Activated effector memory CD4-positive, alpha-beta T cell treated with anti-CD3 and anti-CD28 coated beads, Interleukin-2, amount 50 U/mL, for 16 hours (primary cell): ENCODE measurements around the gene SLC25A43.
"Not testable (repeated sequence)": the region's sequence is repeated elsewhere in the genome, so short reads cannot be mapped to it uniquely, and the experiment has no call there.

ENCODE experiments used
- DNase-seq: peaks from one replicate; pipeline ENCODE4 v3.0.0-alpha.2; 2020

Gene SLC25A43

GRCh38 chrX:119468551-119469312 lies 69.6 kb downstream of the SLC25A43 start:
- peak; percentile 95 for DNase-seq

- DNase-seq: no peak
Measured at GRCh38 chrX:119469313-119469635, 70.1 kb downstream of the SLC25A43 start.

DNA sequence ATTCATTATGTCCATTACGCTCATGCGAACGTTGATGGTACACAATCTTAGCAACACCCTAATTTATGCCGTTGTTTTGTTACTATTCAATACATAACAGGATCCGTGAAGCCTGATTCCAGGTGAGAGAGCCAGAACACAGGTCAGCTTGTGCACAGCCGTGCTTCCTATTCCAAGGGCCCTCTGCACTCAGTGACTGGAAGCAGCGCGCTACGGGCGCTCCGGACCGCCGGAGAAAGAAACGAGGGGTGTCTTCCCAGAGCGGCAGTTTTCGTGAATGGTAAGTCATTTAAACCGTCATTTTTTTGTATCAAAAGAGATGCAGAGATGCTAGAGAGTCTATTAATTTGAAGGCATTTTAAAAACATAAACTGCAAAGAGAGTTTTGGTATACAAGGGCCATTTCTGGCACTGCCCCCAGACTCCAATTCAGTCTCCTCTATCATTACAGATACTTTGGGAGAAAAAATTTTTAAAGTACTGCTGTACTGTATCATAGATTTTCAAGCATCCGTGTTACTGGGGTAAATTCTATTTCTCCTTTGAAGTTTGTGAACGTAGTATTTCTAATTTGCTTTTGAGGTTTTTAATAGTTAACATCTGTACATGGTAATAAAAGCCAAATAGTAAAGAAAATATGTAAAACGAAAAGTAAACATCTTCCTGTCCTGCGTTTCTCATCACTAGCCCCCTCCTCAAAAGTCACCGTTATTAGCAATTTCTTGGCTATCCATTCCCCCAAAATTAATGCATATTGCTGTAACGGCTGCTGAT lies 75.7 kb downstream of the SLC25A43 start:
- DNase-seq: no peak

- DNase-seq: no peak
Measured at GRCh38 chrX:119475389-119476101, 76.4 kb downstream of the SLC25A43 start.

- no peak for DNase-seq
Measured at GRCh38 chrX:119477812-119478232, 78.7 kb downstream of the SLC25A43 start.

GRCh38 chrX:119478504-119478903 lies 79.4 kb downstream of the SLC25A43 start:
- no peak for DNase-seq

DNA sequence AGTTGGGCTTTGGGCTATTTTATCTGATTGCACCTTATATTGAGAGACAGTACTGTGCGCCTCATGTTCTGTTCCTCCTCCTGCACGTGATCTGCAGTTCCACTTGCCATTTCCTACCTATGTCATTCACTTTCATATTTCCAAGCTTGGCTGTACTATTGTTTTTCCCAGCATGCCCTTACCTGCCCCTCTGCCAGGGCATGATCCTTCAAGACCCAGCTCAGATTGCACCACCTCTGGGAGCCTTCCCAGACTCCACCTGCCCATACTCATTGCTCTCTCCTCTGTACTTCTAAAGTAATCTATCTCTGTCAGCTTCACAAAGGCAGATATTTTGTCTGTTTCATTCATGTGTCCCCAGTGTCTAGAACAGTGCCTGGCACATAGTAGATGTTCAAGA lies 80.7 kb downstream of the SLC25A43 start:
- no peak for DNase-seq

DNA sequence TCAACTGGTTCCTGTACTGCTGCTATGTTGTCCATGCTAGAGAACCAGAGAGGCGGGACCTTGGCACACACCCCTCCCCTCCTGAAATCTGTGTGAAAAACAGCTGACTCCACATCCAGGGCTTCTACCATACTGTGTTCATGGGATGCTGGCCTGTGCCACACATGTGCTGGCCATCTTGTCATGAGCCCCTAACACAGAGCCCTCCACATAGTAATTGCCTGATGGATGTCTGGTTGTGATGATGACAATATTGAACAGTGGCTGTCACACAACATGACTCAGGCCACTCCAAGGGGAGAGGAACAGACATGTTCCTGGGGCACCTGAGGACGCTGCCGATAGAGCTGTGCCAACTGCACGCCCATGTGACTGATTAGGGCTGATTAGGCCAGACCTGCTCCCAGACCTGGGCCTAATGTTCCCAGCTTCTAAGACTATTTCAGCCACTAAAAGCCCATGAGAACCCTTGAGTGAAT lies 82.2 kb downstream of the SLC25A43 start:
- DNase-seq: no peak

GRCh38 chrX:119482041-119482440 lies 82.9 kb downstream of the SLC25A43 start:
- DNase-seq: no peak

DNA sequence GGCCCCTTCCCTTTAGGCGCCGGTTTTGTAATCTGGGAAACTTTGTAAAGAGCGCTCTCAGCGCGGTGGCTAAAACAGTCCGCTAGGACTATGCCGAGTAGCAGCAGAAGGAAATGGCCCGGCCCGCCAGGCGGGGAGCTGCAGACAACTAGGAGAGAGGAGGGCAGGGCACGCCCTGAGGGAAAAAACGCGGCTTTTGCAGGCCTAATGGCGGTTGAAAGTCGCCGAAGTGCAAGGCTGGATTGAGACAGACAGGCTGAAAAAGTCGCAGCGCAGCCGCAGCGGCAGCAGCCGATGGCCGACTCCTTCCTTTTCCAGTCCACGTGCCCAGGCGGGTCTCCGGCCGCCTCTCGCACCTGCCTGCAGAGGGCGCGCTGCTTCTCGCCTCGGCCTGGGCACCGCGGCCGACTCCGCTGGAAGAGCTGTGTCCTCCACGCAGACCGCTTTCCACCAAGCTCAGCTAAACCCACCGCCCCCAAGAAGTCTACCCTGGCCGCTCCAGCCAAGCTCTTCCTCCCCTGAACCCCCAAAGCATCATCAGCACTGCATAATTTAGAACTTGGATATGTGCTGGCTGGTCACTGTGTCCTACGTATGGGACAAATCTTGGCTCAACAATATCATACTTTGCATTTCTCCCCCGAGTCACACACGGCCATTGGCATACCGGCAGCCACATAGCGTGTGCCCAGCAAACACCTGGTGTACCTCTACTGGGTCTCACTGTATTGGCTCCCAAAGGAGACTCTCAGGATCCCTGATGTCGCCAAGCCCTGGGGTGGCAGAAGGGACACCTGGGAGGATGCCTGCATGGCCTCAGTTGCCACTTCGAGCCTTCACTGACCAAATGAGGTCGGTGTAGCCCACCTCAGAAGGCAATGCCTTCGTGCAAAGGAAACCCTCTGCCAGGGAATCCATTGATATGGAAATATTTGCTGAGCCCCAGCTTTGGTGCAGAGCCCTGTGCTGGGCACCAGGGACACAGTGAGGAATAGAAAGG lies 83.6 kb downstream of the SLC25A43 start:
- DNase-seq: peak; percentile 88

DNA sequence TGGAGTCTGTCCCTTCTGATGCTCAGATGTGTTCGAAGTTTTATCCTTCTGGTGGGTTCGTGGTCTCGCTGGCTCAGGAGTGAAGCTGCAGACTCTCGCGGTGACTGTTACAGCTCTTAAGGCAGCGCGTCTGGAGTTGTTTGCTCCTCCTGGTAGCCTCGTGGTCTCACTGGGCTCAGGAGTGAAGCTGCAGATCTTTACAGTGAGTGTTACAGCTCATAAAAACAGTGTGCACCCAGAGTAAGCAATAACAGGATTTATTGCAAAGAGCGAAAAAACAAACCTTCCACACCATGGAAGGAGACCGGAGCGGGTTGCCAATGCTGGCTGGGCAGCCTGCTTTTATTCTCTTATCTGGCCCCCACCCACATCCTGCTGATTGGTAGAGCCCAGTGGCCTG lies 87.6 kb downstream of the SLC25A43 start:
- no peak for DNase-seq

DNA sequence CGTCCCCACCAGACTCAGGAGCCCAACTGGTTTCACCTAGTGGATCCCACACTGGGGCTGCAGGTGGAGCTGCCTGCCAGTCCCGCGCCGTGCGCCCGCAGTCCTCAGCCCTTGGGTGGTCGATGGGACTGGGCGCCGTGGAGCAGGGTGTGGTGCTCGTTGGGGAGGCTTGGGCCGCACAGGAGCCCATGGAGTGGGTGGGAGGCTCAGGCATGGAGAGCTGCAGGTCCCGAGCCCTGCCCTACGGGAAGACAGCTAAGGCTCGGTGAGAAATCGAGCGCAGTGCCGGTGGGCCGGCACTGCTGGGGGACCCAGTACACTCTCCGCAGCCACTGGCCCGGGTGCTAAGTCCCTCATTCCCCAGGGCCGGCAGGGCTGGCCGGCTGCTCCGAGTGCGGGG lies 88.6 kb downstream of the SLC25A43 start:
- DNase-seq: not testable (repeated sequence)

DNA sequence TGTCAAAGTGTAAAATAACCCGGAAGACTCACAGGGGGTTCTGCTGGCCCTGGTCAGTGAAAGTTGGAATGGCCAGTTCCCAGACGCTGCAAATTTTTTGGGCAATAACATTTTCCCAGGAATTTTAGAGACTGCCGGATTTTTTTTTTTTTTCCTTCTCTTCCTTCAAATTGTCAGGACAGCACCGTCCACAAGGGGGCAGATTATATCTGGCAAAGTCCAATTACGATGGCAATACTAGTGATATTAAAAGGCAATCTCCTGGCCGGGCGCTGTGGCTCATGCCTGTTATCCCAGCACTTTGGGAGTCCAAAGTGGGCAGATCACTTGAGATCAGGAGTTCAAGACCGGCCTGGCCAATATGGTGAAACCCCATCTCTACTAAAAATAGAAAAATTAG lies 89.6 kb downstream of the SLC25A43 start:
- peak; percentile 72 for DNase-seq

DNA sequence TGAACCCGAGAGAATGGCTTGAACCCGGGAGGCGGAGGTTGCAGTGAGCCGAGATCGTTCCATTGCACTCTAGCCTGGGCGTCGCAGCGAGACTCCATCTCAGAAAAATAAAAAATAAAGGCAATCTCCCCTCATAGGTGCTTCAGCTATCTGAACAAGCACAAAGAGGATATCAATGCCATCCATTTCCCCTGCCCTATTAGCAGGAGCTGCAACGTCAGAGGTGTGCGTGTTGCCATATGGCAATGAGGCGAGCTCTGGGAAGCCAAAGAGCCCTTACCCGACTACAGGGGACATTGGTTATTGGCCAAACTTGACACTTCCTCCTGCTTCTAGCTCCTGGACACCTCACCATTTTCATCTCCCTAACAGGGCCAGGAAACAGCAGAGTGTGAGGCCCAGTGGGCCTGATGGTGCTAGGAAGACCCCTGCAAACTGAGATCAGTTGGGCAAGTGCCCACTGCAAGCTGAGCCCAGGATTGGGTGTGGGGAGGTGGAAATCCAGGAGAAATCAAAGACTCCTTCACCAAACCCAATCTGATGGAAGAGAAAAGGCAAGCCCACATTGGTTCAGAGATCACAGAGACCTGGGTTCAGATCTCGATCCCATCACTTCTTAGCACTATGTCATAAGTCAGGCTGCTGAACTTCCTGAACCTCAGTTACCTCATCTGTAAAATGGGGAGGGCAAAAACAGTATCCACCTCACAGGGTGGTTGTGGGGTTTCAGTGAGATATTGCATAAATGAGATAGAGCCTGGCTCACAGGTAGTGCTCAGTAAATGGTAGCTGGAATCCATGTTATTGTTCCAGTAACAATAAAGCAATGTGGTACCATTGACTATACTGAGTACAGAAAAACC lies 90.3 kb downstream of the SLC25A43 start:
- DNase-seq: no peak

DNA sequence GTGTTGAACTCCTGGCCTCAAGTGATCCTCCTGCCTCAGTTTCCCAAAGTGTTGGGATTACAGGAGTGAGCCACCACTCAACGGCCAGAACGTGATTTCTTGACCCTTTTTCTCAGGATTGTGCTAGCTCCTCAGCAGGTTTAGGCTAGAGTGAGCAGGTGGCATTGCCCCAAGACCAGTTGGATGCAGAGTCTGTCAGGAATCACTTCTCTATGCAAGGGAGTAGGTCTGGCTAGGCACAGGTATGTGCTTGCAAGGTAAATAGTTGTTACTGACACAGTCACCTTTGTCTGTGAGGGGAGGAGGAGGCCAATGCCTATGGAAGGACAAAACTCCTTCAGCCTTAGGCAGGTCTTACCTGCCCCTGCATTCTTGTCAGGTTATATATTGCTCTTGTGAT lies 93.3 kb downstream of the SLC25A43 start:
- DNase-seq: no peak

GRCh38 chrX:119493851-119494495 lies 94.8 kb downstream of the SLC25A43 start:
- not testable (repeated sequence) for DNase-seq

DNA sequence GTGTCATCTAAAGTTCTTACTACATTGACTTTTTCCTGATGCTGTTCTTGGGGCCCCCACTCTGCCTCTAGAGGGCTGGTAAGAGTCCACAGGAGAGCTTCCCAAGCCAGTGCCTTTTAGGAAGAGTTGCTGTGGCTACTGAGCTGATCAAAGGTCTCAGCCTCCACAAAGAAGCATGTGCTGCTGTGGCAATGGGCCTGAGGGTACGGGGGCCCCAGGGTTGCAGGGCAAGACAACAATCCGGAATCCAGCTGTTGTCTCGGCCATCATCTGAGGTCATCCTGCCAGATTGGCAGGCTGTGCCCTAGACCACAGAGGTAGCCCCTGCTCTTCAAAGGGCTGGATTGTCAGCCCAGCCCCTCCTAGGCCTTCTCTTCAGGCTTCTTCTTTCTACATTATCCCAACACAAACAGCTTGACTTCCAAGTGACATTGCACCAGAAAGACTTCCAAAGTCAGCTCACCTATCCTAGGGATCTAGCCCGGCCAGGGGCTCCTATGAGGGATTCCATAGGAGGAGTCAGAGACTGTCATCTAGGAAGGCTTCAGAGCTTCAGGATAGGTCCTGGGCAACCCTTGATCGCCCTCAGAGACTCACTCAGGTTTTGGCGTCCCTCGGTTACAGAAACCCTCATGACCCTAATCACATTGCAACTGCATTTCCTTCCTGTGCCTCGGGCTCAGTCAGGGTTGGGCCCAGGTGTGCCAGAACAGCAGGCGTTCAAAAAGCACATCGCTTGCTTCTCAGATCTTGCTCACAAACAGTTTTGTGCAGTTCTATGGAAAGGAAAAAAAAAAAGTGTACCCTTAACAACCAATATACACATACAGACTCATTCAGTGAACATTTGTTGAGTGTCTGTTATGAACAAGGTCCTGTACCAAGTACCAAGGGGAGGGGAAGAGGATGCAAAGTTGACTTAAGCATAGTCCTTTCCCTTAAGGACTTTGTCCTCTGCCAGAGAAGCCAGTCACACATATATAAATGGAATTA lies 96.9 kb downstream of the SLC25A43 start:
- no peak for DNase-seq

DNA sequence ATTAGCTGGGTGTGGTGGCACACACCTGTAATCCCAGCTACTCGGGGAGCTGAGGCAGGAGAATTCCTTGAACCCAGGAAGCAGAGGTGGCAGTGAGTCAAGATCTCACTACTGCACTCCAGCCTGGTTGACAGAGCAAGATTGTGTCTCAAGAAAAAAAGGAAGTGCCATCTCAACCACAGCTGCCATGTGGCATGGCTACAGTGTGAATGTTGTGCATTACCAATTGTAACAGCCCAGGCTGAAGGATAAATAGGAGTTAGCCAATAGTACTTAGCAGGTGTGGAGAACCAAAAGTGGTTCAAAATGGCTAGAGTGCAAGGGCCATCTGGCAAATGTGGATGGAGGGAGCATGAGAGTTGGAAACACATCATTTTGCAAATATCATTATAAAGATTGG lies 98.0 kb downstream of the SLC25A43 start:
- no peak for DNase-seq

DNA sequence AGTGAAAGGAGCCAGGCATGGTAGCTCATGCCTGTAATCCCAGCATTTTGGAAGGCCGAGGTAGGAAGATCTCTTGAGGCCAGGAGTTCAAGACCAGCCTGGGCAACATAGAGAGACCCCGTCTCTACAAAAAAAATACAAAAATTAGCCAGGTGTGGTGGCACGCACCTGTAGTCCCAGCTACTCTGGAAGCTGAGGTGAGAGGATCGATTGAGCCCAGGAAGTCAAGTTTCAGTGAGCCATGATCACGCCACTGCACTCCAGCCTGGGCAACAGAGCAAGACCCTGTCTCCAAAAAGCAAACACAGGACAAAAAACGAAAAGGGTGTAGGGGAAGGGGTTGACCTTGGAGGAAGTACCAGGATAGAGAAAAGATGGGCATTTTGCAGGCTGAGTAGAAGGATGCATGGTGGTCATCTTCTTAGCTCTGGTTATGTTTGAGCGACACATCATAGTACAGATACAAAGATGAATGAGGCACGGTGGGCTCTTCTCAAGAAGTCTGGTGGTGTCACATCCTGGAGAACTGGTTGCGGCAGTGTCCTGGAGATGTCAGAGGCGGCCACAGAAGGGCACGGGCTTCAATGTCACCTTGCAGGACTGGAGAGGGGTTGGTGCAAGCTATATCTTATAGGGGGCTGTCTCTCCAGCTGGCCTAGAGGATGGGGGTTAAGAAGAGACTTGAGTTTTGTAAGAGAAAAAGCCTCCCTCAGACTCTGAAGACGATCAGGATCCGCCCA lies 101.1 kb downstream of the SLC25A43 start:
- no peak for DNase-seq
